ENCODE measurements around the gene EFR3B.
"Not testable (repeated sequence)": the region's sequence is repeated elsewhere in the genome, so short reads cannot be mapped to it uniquely, and the experiment has no call there.

EFR3B gene

DNA sequence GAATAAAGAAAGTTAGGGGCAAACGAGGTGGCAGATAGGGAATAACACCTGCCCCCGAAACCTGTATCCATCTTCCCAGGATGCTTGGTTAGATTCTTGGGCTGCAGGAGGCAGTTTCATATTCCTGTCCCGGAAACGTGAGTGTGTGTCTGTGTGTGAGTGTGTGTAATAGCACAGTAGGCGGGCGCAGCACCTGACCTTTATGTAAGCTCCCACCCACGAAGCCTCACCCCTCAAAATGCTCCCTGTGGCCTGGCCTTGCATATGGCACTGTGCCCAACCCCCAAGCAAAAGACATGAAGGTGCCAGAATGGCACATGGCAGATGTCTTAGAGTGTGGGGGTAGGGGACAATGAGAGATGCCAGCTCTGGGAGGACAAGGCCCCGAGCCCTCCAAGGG is 48.9 kb downstream of the EFR3B start:
- no peak overlapping the region for H3K4me2 ChIP-seq (ENCODE audit: low read length)
- H2BK15ac ChIP-seq (replicated peaks; ENCODE audit: low read depth): no peak overlapping the region
- H3K4me1 ChIP-seq (ENCODE audit: control insufficient read depth, low read depth, low read length): no peaks in the 10 kb centered on the region
- H4K8ac ChIP-seq (ENCODE audit: low read depth, low read length): no peak overlapping the region
- no CpG with 5 or more reads among the region's 8 CpGs for whole genome bisulfite sequencing (ENCODE audit: extremely low coverage, insufficient coverage, low lambda C conversion rate)
- H4K5ac ChIP-seq (ENCODE audit: low read length): no peak overlapping the region
- no peak overlapping the region for H3K9ac ChIP-seq (ENCODE audit: low read length)
- H3K27me3 ChIP-seq (ENCODE audit: insufficient read depth, low read length, poor library complexity): no peaks in the 10 kb centered on the region
- no peak overlapping the region for H3K27ac ChIP-seq (ENCODE audit: low read depth, low read length)
- no peak overlapping the region for H2AK5ac ChIP-seq (ENCODE audit: low read length)
- H3K79me1 ChIP-seq (ENCODE audit: low read length): no peaks in the 10 kb centered on the region
- H3K79me2 ChIP-seq (ENCODE audit: control insufficient read depth, insufficient read depth, low read length): no peaks in the 10 kb centered on the region
- H3K36me3 ChIP-seq (ENCODE audit: control insufficient read depth, insufficient read depth, low read length): no peaks in the 10 kb centered on the region
- H3K4ac ChIP-seq (ENCODE audit: low read depth, low read length): no peak overlapping the region
- no peak overlapping the region for H3K18ac ChIP-seq (ENCODE audit: low read length)
- H2BK120ac ChIP-seq (ENCODE audit: low read depth, low read length): no peak overlapping the region
- no peak overlapping the region for H3K23ac ChIP-seq (ENCODE audit: low read length)
- DNase-seq: no peak
- no peak overlapping the region for H2BK5ac ChIP-seq (ENCODE audit: low read length)
- H3K56ac ChIP-seq (ENCODE audit: low read length): no peak overlapping the region
- H3K4me3 ChIP-seq (ENCODE audit: low read length): no peak overlapping the region

DNA sequence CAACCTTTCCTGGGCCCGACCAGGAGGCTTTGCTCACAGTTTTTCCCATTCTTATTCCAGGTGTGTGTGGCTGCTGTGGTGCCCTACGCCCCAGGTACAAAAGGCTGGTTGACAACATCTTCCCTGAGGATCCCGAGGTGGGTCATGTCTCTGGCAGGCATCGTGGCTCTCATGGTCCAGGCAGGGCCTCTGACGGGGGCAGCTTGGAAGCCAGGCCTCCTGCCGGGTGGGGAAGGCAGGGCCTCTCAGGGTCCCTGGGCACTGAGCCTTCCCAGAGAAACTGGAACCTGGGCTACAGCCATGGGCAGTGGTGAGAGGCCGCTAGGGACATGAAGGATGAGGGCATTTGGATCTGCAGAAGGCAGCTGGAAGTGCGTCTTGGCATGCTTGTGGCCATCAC is 49.4 kb downstream of the EFR3B start:
- Histone ChIP-seq H3K23ac (ENCODE audit: low read length) (no peak overlapping the region), H4K8ac (ENCODE audit: low read depth, low read length) (no peak overlapping the region), H3K4ac (ENCODE audit: low read depth, low read length) (no peak overlapping the region), H3K79me2 (ENCODE audit: control insufficient read depth, insufficient read depth, low read length) (no peaks in the 10 kb centered on the region), H3K56ac (ENCODE audit: low read length) (no peak overlapping the region), H3K27me3 (ENCODE audit: insufficient read depth, low read length, poor library complexity) (no peaks in the 10 kb centered on the region), H3K36me3 (ENCODE audit: control insufficient read depth, insufficient read depth, low read length) (no peaks in the 10 kb centered on the region), H3K18ac (ENCODE audit: low read length) (no peak overlapping the region), H3K79me1 (ENCODE audit: low read length) (no peaks in the 10 kb centered on the region), H3K4me1 (ENCODE audit: control insufficient read depth, low read depth, low read length) (no peaks in the 10 kb centered on the region), H2BK120ac (ENCODE audit: low read depth, low read length) (no peak overlapping the region), H2BK15ac (replicated peaks; ENCODE audit: low read depth) (no peak overlapping the region), H3K4me2 (ENCODE audit: low read length) (no peak overlapping the region), H4K5ac (ENCODE audit: low read length) (no peak overlapping the region), H2BK5ac (ENCODE audit: low read length) (no peak overlapping the region), H3K27ac (ENCODE audit: low read depth, low read length) (no peak overlapping the region), H2AK5ac (ENCODE audit: low read length) (no peak overlapping the region), H3K4me3 (ENCODE audit: low read length) (no peak overlapping the region), H3K9ac (ENCODE audit: low read length) (no peak overlapping the region)
- DNase-seq: no peak
- no CpG with 5 or more reads among the region's 8 CpGs for WGBS (ENCODE audit: extremely low coverage, insufficient coverage, low lambda C conversion rate)

DNA sequence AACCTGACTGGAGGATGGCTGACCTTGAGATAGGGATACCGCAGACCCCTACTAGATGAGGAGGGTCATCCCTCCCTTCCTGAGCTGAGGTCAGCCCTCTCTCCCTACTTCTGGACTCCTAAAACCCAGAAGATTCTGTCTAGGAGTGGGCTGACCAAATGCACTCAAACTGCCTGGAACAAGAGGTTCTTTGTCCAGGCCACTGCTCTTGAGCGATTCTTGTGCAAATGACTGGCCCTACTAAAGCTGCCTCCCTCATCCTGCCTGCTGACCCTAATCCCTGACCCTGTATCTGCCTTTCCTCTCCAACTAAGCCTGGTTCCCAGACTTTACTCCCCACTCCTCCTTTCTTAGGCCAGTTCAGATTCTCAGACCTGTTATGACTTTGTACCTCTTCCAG is 56.2 kb downstream of the EFR3B start:
- H2BK120ac ChIP-seq (ENCODE audit: low read depth, low read length): no peak overlapping the region
- H3K4me2 ChIP-seq (ENCODE audit: low read length): no peak overlapping the region
- no peak overlapping the region for H2BK5ac ChIP-seq (ENCODE audit: low read length)
- no peak overlapping the region for H2AK5ac ChIP-seq (ENCODE audit: low read length)
- no CpG with 5 or more reads among the region's 2 CpGs for WGBS (ENCODE audit: extremely low coverage, insufficient coverage, low lambda C conversion rate)
- H3K9ac ChIP-seq (ENCODE audit: low read length): no peak overlapping the region
- H3K27ac ChIP-seq (ENCODE audit: low read depth, low read length): no peak overlapping the region
- H4K8ac ChIP-seq (ENCODE audit: low read depth, low read length): no peak overlapping the region
- H3K27me3 ChIP-seq (ENCODE audit: insufficient read depth, low read length, poor library complexity): no peaks in the 10 kb centered on the region
- H3K4me3 ChIP-seq (ENCODE audit: low read length): no peak overlapping the region
- no peaks in the 10 kb centered on the region for H3K4me1 ChIP-seq (ENCODE audit: control insufficient read depth, low read depth, low read length)
- no peaks in the 10 kb centered on the region for H3K36me3 ChIP-seq (ENCODE audit: control insufficient read depth, insufficient read depth, low read length)
- no peaks in the 10 kb centered on the region for H3K79me2 ChIP-seq (ENCODE audit: control insufficient read depth, insufficient read depth, low read length)
- DNase-seq: no peak
- H3K4ac ChIP-seq (ENCODE audit: low read depth, low read length): no peak overlapping the region
- no peak overlapping the region for H3K23ac ChIP-seq (ENCODE audit: low read length)
- no peak overlapping the region for H4K5ac ChIP-seq (ENCODE audit: low read length)
- no peaks in the 10 kb centered on the region for H3K79me1 ChIP-seq (ENCODE audit: low read length)
- no peak overlapping the region for H2BK15ac ChIP-seq (replicated peaks; ENCODE audit: low read depth)
- no peak overlapping the region for H3K56ac ChIP-seq (ENCODE audit: low read length)
- no peak overlapping the region for H3K18ac ChIP-seq (ENCODE audit: low read length)

DNA sequence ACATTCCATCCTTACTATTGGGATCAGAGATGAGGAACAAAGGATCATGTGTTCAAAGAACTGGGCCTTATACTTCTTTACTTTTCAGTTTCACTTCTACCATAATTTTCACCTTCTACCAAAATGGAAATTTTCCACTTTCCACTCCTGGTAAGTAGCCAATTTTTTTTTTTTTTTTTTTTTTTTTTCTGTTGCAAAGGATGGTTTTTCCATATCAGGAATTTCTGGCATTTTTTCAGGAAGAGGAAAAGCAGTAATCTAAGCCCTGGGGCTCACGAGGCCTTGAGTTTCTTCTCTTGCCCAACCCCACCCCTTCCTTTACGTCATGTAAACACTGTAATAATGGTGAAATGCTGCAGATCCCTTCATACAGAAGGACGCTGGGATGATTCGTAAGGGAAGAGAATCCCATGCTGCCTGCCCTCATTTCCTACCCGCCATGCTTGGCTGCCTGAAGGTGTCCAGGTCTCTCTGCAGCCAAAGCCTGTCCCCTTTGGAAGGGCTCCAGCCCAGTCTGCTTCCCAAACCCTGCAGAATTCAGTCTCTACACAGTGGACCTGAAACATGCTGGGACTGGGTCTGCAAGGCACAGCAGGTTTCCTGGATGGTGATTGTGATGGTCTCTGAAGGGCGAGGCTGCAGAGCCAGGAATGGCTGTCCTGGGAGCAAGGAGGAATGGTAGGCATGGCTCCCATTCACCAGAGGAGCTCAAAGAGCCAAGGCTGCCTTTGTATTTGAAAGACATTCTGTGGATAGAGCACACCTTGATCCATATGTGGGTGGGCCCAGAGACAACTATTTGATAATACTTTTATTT is 57.0 kb downstream of the EFR3B start:
- H2BK5ac ChIP-seq (ENCODE audit: low read length): no peak overlapping the region
- H4K8ac ChIP-seq (ENCODE audit: low read depth, low read length): no peak overlapping the region
- H3K4ac ChIP-seq (ENCODE audit: low read depth, low read length): no peak overlapping the region
- no peak overlapping the region for H3K4me2 ChIP-seq (ENCODE audit: low read length)
- H3K79me1 ChIP-seq (ENCODE audit: low read length): no peaks in the 10 kb centered on the region
- no peaks in the 10 kb centered on the region for H3K36me3 ChIP-seq (ENCODE audit: control insufficient read depth, insufficient read depth, low read length)
- H3K56ac ChIP-seq (ENCODE audit: low read length): no peak overlapping the region
- no peak overlapping the region for H3K18ac ChIP-seq (ENCODE audit: low read length)
- peak overlapping the region; percentile 15 for H3K23ac ChIP-seq (ENCODE audit: low read length)
- no peak overlapping the region for H2BK15ac ChIP-seq (replicated peaks; ENCODE audit: low read depth)
- no CpG with 5 or more reads among the region's 6 CpGs for WGBS (ENCODE audit: extremely low coverage, insufficient coverage, low lambda C conversion rate)
- H3K27me3 ChIP-seq (ENCODE audit: insufficient read depth, low read length, poor library complexity): no peaks in the 10 kb centered on the region
- H3K9ac ChIP-seq (ENCODE audit: low read length): no peak overlapping the region
- no peak overlapping the region for H4K5ac ChIP-seq (ENCODE audit: low read length)
- peak; percentile 29 for DNase-seq
- no peak overlapping the region for H2BK120ac ChIP-seq (ENCODE audit: low read depth, low read length)
- H2AK5ac ChIP-seq (ENCODE audit: low read length): no peak overlapping the region
- H3K4me1 ChIP-seq (ENCODE audit: control insufficient read depth, low read depth, low read length): no peaks in the 10 kb centered on the region
- no peak overlapping the region for H3K4me3 ChIP-seq (ENCODE audit: low read length)
- H3K27ac ChIP-seq (ENCODE audit: low read depth, low read length): no peak overlapping the region
- H3K79me2 ChIP-seq (ENCODE audit: control insufficient read depth, insufficient read depth, low read length): no peaks in the 10 kb centered on the region

GRCh38 chr2:25102352-25102751 is 60.5 kb downstream of the EFR3B start:
- not testable (repeated sequence) for H3K23ac ChIP-seq (ENCODE audit: low read length); H2BK120ac ChIP-seq (ENCODE audit: low read depth, low read length); H3K27me3 ChIP-seq (ENCODE audit: insufficient read depth, low read length, poor library complexity); H3K36me3 ChIP-seq (ENCODE audit: control insufficient read depth, insufficient read depth, low read length); H2BK5ac ChIP-seq (ENCODE audit: low read length); H3K9ac ChIP-seq (ENCODE audit: low read length); H3K4me1 ChIP-seq (ENCODE audit: control insufficient read depth, low read depth, low read length); H4K5ac ChIP-seq (ENCODE audit: low read length); H2BK15ac ChIP-seq (replicated peaks; ENCODE audit: low read depth); H3K56ac ChIP-seq (ENCODE audit: low read length); H2AK5ac ChIP-seq (ENCODE audit: low read length); H3K27ac ChIP-seq (ENCODE audit: low read depth, low read length); H3K4me3 ChIP-seq (ENCODE audit: low read length); H4K8ac ChIP-seq (ENCODE audit: low read depth, low read length); DNase-seq; H3K79me2 ChIP-seq (ENCODE audit: control insufficient read depth, insufficient read depth, low read length); H3K4me2 ChIP-seq (ENCODE audit: low read length); H3K79me1 ChIP-seq (ENCODE audit: low read length); H3K18ac ChIP-seq (ENCODE audit: low read length); H3K4ac ChIP-seq (ENCODE audit: low read depth, low read length)
- WGBS (ENCODE audit: extremely low coverage, insufficient coverage, low lambda C conversion rate): no CpG with 5 or more reads among the region's 7 CpGs

All from mesendoderm (in vitro differentiated cells).